ENCODE results near the gene CWC27.

CWC27 gene

GRCh38 chr5:64869419-64869818 is 100.7 kb downstream of the CWC27 start:
- ChIA-PET POLR2A (no interaction called here), CTCF (interaction anchor here (0.6 kb wide), 1 partner anchor 13 kb away, joined by 3 read pairs; no protein-coding TSS in a partner anchor)
- H3K27ac ChIP-seq (ENCODE audit: extremely low read depth, low read depth, low read length) = no peak overlapping the region
- H3K4me3 ChIP-seq (ENCODE audit: low read depth, low read length) = no peak overlapping the region
- no peaks in the 10 kb centered on the region for H3K36me3 ChIP-seq (ENCODE audit: control insufficient read depth in 2 of 2, insufficient read depth in 1 of 2, low read length in 2 of 2)
- H3K9me3 ChIP-seq (ENCODE audit: control insufficient read depth, insufficient read depth, low read depth, low read length) = no peaks in the 10 kb centered on the region
- TF ChIP-seq, protein P1, sequence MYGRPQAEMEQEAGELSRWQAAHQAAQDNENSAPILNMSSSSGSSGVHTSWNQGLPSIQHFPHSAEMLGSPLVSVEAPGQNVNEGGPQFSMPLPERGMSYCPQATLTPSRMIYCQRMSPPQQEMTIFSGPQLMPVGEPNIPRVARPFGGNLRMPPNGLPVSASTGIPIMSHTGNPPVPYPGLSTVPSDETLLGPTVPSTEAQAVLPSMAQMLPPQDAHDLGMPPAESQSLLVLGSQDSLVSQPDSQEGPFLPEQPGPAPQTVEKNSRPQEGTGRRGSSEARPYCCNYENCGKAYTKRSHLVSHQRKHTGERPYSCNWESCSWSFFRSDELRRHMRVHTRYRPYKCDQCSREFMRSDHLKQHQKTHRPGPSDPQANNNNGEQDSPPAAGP (tag by site-specific recombination; IDR thresholded peaks at IDR 0.05) = no peak
- TF ChIP-seq ZEB2 (tag by site-specific recombination; IDR thresholded peaks at IDR 0.05) (no peak), HOXD13 (CRISPR knock-in tag; IDR thresholded peaks at IDR 0.05; ENCODE audit: borderline replicate concordance) (no peak), FEZF1 (tag by site-specific recombination; IDR thresholded peaks at IDR 0.05) (no peak)
- TF ChIP-seq, protein P2, sequence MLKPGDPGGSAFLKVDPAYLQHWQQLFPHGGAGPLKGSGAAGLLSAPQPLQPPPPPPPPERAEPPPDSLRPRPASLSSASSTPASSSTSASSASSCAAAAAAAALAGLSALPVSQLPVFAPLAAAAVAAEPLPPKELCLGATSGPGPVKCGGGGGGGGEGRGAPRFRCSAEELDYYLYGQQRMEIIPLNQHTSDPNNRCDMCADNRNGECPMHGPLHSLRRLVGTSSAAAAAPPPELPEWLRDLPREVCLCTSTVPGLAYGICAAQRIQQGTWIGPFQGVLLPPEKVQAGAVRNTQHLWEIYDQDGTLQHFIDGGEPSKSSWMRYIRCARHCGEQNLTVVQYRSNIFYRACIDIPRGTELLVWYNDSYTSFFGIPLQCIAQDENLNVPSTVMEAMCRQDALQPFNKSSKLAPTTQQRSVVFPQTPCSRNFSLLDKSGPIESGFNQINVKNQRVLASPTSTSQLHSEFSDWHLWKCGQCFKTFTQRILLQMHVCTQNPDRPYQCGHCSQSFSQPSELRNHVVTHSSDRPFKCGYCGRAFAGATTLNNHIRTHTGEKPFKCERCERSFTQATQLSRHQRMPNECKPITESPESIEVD (tag by site-specific recombination; IDR thresholded peaks at IDR 0.05) = peak; percentile 72
- TF ChIP-seq, protein P3, sequence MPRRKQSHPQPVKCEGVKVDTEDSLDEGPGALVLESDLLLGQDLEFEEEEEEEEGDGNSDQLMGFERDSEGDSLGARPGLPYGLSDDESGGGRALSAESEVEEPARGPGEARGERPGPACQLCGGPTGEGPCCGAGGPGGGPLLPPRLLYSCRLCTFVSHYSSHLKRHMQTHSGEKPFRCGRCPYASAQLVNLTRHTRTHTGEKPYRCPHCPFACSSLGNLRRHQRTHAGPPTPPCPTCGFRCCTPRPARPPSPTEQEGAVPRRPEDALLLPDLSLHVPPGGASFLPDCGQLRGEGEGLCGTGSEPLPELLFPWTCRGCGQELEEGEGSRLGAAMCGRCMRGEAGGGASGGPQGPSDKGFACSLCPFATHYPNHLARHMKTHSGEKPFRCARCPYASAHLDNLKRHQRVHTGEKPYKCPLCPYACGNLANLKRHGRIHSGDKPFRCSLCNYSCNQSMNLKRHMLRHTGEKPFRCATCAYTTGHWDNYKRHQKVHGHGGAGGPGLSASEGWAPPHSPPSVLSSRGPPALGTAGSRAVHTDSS (tag by site-specific recombination; IDR thresholded peaks at IDR 0.05) = no peak
- H3K4me1 ChIP-seq (ENCODE audit: control insufficient read depth, insufficient read depth, low read length) = no peaks in the 10 kb centered on the region

DNA sequence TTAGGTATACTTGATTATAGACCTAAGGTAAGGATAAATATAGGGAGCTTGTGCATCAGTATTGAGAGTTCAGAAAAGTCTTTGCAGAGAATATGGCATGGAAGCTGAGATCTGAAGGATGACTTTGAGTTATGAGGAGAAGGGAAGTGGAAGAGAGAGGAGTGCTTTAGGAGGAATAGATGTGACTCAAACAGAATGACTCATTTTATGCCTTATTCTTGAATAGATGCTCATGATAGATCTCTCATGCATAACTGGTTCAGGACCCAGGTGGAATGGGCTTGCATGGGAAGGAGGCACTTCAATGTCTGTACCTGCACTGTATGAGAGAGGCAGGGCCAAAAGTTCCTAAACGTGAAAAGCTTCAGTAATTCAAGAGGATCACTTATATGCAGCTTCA is 103.3 kb downstream of the CWC27 start:
- H3K9me3 ChIP-seq (ENCODE audit: control insufficient read depth, insufficient read depth, low read depth, low read length) = no peaks in the 10 kb centered on the region
- H3K4me3 ChIP-seq (ENCODE audit: low read depth, low read length) = no peak overlapping the region
- no peaks in the 10 kb centered on the region for H3K4me1 ChIP-seq (ENCODE audit: control insufficient read depth, insufficient read depth, low read length)
- POLR2A ChIA-PET = no interaction called here
- no peak overlapping the region for H3K27ac ChIP-seq (ENCODE audit: extremely low read depth, low read depth, low read length)
- CTCF ChIA-PET = no interaction called here
- TF ChIP-seq BCL11A (tag by site-specific recombination; IDR thresholded peaks at IDR 0.05; ENCODE audit: low read depth) (no peak), ZNF132 (tag by site-specific recombination; IDR thresholded peaks at IDR 0.05; ENCODE audit: borderline replicate concordance) (no peak), ZNF501 (tag by site-specific recombination; IDR thresholded peaks at IDR 0.05) (no peak), ZNF133 (tag by site-specific recombination; IDR thresholded peaks at IDR 0.05) (no peak), ZNF239 (tag by site-specific recombination; IDR thresholded peaks at IDR 0.05) (no peak), PATZ1 (tag by site-specific recombination; IDR thresholded peaks at IDR 0.05) (no peak), ZNF324 (tag by site-specific recombination; IDR thresholded peaks at IDR 0.05) (no peak), ZNF660 (tag by site-specific recombination; IDR thresholded peaks at IDR 0.05) (no peak), ZNF626 (tag by site-specific recombination; IDR thresholded peaks at IDR 0.05) (no peak), ZNF184 (tag by site-specific recombination; IDR thresholded peaks at IDR 0.05) (no peak), ZNF791 (tag by site-specific recombination; IDR thresholded peaks at IDR 0.05) (no peak), ZNF670 (tag by site-specific recombination; IDR thresholded peaks at IDR 0.05; ENCODE audit: low read depth) (no peak), ZNF843 (tag by site-specific recombination; IDR thresholded peaks at IDR 0.05) (no peak), ZNF302 (tag by site-specific recombination; IDR thresholded peaks at IDR 0.05; ENCODE audit: low read depth) (no peak), ZNF549 (tag by site-specific recombination; IDR thresholded peaks at IDR 0.05) (no peak), ZNF529 (tag by site-specific recombination; IDR thresholded peaks at IDR 0.05; ENCODE audit: insufficient replicate concordance) (no peak), HOXD13 (CRISPR knock-in tag; IDR thresholded peaks at IDR 0.05; ENCODE audit: borderline replicate concordance) (no peak), ZNF2 (tag by site-specific recombination; IDR thresholded peaks at IDR 0.05) (no peak)
- TF ChIP-seq, protein P4, sequence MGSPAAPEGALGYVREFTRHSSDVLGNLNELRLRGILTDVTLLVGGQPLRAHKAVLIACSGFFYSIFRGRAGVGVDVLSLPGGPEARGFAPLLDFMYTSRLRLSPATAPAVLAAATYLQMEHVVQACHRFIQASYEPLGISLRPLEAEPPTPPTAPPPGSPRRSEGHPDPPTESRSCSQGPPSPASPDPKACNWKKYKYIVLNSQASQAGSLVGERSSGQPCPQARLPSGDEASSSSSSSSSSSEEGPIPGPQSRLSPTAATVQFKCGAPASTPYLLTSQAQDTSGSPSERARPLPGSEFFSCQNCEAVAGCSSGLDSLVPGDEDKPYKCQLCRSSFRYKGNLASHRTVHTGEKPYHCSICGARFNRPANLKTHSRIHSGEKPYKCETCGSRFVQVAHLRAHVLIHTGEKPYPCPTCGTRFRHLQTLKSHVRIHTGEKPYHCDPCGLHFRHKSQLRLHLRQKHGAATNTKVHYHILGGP (tag by site-specific recombination; IDR thresholded peaks at IDR 0.05) = no peak
- TF ChIP-seq, protein P5, sequence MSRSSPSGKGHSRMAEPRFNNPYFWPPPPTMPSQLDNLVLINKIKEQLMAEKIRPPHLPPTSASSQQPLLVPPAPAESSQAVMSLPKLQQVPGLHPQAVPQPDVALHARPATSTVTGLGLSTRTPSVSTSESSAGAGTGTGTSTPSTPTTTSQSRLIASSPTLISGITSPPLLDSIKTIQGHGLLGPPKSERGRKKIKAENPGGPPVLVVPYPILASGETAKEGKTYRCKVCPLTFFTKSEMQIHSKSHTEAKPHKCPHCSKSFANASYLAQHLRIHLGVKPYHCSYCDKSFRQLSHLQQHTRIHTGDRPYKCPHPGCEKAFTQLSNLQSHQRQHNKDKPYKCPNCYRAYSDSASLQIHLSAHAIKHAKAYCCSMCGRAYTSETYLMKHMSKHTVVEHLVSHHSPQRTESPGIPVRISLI (tag by site-specific recombination; IDR thresholded peaks at IDR 0.05) = no peak
- H3K36me3 ChIP-seq (ENCODE audit: control insufficient read depth in 2 of 2, insufficient read depth in 1 of 2, low read length in 2 of 2) = no peaks in the 10 kb centered on the region
